HG02571 (cell line): Measurements from ENCODE around the gene DNAJC27.

Experiments used
- ATAC-seq: cut with Tn5 transposase; IDR thresholded peaks from one replicate; pipeline ENCODE4 v1.9.1; 2021; ENCODE audit warnings: mild to moderate bottlenecking, moderate library complexity; ENCODE audit not compliant: unreplicated experiment

The DNAJC27 gene

GRCh38 chr2:24910245-24910644 is 61.5 kb downstream of the DNAJC27 start:
- ATAC-seq: no peak

DNA sequence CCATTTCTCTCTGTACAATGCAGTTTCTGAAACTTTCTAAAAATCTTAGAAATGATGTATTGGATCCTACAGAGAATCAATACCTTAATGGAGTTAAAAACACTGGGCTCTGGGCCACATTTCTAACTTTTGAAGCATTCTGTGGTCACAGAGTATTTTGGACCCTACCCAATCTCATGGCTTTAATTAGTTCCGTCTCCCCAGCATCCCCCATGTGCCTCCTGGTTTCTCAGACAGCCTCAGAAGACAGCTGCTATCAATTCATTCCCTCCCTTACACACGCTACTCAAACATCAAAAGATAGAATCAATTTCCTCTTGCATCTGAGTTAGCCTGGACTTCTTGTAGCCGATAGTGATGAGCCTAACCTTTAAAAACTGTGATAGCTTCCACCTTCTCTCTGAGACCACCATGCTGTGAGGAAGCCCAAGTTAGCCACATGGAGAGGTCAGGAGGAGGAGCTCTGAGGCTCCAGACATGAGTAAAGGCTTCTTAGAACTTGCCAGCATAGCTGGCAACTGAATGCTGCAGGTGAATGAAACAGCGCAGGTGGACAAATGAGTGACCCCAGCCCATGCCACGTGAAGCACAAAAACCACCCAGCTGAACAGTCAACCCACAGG is 62.1 kb downstream of the DNAJC27 start:
- no peak for ATAC-seq

GRCh38 chr2:24908461-24908901 is 63.3 kb downstream of the DNAJC27 start:
- no peak for ATAC-seq

GRCh38 chr2:24907116-24907515 is 64.6 kb downstream of the DNAJC27 start:
- no peak for ATAC-seq

GRCh38 chr2:24906466-24906865 is 65.3 kb downstream of the DNAJC27 start:
- no peak for ATAC-seq

- ATAC-seq: no peak
These were observed 68.3 kb downstream of the DNAJC27 start for GRCh38 chr2:24903161-24904103.

GRCh38 chr2:24899361-24899910 is 72.3 kb downstream of the DNAJC27 start:
- no peak for ATAC-seq

DNA sequence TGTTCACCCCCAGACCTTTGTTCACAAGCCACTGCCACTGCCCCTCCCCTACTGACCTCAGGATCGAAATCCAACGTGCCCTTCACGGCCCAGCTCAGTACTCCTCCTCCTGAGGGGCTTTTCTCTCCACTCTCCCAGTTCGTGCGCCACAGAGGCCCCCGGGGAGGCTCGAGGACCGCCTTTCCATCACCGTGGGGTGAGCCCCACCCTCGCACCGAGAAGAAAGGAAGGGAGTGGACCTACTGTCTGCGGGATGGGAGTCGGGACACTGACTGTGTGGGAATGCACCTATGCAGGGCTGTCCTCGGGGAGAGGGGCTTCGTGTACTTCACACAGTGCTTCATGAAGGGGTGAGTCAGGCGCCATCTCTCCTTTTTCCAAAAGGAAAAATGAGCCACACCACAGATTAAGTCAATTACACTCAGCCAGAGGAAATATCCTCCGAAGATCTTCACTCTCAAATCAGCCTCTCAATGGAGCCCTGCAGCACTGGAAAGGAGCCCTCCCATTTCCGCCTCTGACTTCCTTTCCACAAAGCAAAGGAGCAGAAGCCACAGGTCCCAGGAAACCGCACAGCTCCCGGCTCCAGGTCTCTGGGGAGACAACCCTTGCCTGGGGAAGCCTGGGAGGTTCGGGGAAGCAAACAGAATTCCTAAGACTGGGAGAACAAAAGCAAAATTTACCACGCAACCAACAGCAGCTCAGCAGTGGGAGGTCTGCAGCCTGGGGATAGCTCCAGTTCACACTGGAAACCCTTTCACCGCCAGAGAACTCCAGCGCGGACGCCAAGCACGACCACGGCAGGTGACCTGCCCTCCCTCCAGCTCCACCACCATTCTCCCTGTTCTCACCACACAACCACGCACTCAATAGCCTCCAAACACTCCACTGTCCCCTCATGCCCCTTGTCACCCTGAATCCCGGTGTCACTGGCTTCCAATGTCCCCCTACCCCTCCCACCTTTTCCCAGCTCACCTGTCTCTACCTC is 73.3 kb downstream of the DNAJC27 start:
- ATAC-seq: no peak

- ATAC-seq: no peak
These were observed 77.0 kb downstream of the DNAJC27 start for GRCh38 chr2:24894750-24895149.

- ATAC-seq: no peak
These were observed 77.8 kb downstream of the DNAJC27 start for GRCh38 chr2:24893934-24894333.
